Immature natural killer cell (primary cell): ENCODE measurements around the gene SMAD3. TPM values are rescaled to one million over a fixed set of nuclear protein-coding genes. Genes with fewer than 3 reads are reported as not detected.

Source experiments
- DNase-seq, 3 donors: peaks; one replicate each; pipeline ENCODE4 v3.0.0; 2022; ENCODE audit warnings: mixed read lengths in 1 of 3
- H3K27ac Mint-ChIP-seq, 6 donors: one replicate each; pipeline ENCODE4 v1.8.0; 2020; ENCODE audit warnings: mixed read lengths in 6 of 6, mild to moderate bottlenecking in 5 of 6, inconsistent platforms in 4 of 6, moderate library complexity in 3 of 6
- H3K27me3 Mint-ChIP-seq, 3 donors: one replicate each; pipeline ENCODE4 v1.8.0; 2020 to 2021; ENCODE audit warnings: low read depth in 3 of 3, mild to moderate bottlenecking in 3 of 3, mixed read lengths in 3 of 3, moderate library complexity in 3 of 3, inconsistent platforms in 1 of 3
- H3K36me3 Mint-ChIP-seq, 3 donors: one replicate each; pipeline ENCODE4 v1.8.0; 2020; ENCODE audit warnings: mixed read lengths in 3 of 3, inconsistent platforms in 2 of 3, mild to moderate bottlenecking in 2 of 3
- H3K4me1 Mint-ChIP-seq, 2 donors: one replicate each; pipeline ENCODE4 v1.8.0; 2020; ENCODE audit warnings: inconsistent platforms in 2 of 2, mild to moderate bottlenecking in 2 of 2, mixed read lengths in 2 of 2, moderate library complexity in 1 of 2
- H3K4me3 Mint-ChIP-seq, 5 donors: one replicate each; pipeline ENCODE4 v1.8.0; 2020; ENCODE audit warnings: mild to moderate bottlenecking in 5 of 5, mixed read lengths in 5 of 5, inconsistent platforms in 3 of 5, moderate library complexity in 3 of 5
- H3K9me3 Mint-ChIP-seq, 6 donors: one replicate each; pipeline ENCODE4 v1.8.0; 2020; ENCODE audit warnings: mild to moderate bottlenecking in 6 of 6, mixed read lengths in 6 of 6, inconsistent platforms in 4 of 6, moderate library complexity in 3 of 6
- polyA plus RNA-seq, 3 donors: library from polyadenylated mRNA; unstranded; fragments of 300-500 nt; fragmentation: Illumina TruSeq; gene quantifications; one replicate each; pipeline ENCODE4 v1.2.3, GENCODE V29; 2021

The SMAD3 gene
- polyA plus RNA-seq, 3 donors from 2014 or later = 8.9 to 11.9 (median 10.0) TPM

- H3K4me1 Mint-ChIP-seq = peaks cover 6 to 18% of the 10 kb centered on the region in 2 donors
- H3K27ac Mint-ChIP-seq = peak overlapping the region; percentile 34 to 90 (median 52)
- H3K27me3 Mint-ChIP-seq = peaks cover 3 to 4% (median 4%) of the 10 kb centered on the region in 3 donors
- peaks cover 14 to 33% (median 18%) of the 10 kb centered on the region in 3 donors for H3K36me3 Mint-ChIP-seq
- no peaks in the 10 kb centered on the region for H3K9me3 Mint-ChIP-seq
- no peak overlapping the region for H3K4me3 Mint-ChIP-seq
- no peak for DNase-seq
Observed at GRCh38 chr15:67196672-67197363, 131.4 kb downstream of the SMAD3 start.

GRCh38 chr15:67197364-67197695 lies 131.9 kb downstream of the SMAD3 start:
- H3K4me3 Mint-ChIP-seq = no peak overlapping the region
- peak overlapping the region; percentile 13 to 90 (median 52) for H3K27ac Mint-ChIP-seq
- no peaks in the 10 kb centered on the region for H3K9me3 Mint-ChIP-seq
- H3K36me3 Mint-ChIP-seq = peaks cover 16 to 33% (median 23%) of the 10 kb centered on the region in 3 donors
- H3K27me3 Mint-ChIP-seq = peaks cover 3 to 4% (median 4%) of the 10 kb centered on the region in 3 donors
- no peak for DNase-seq
- peaks cover 6 to 18% of the 10 kb centered on the region in 2 donors for H3K4me1 Mint-ChIP-seq

GRCh38 chr15:67198157-67198754 lies 132.9 kb downstream of the SMAD3 start:
- Mint-ChIP-seq H3K27me3 (peaks cover 3 to 4% (median 4%) of the 10 kb centered on the region in 3 donors), H3K36me3 (peaks cover 23 to 39% (median 29%) of the 10 kb centered on the region in 3 donors), H3K4me3 (no peak overlapping the region), H3K9me3 (no peaks in the 10 kb centered on the region), H3K4me1 (peaks cover 6 to 16% of the 10 kb centered on the region in 2 donors), H3K27ac (peak overlapping the region in 5 of 6 donors; percentile 9 to 63 (median 37))
- DNase-seq = no peak

GRCh38 chr15:67199391-67199790 lies 134.0 kb downstream of the SMAD3 start:
- Mint-ChIP-seq H3K9me3 (no peaks in the 10 kb centered on the region), H3K27me3 (peaks cover 3 to 4% (median 4%) of the 10 kb centered on the region in 3 donors), H3K4me1 (peaks cover 6 to 16% of the 10 kb centered on the region in 2 donors), H3K36me3 (peaks cover 28 to 42% (median 30%) of the 10 kb centered on the region in 3 donors), H3K27ac (peak overlapping the region in 2 of 6 donors; percentile 6 to 9), H3K4me3 (no peak overlapping the region)
- DNase-seq = no peak

GRCh38 chr15:67199881-67200763 lies 134.7 kb downstream of the SMAD3 start:
- Mint-ChIP-seq H3K4me3 (no peak overlapping the region), H3K27me3 (peaks cover 3 to 4% (median 4%) of the 10 kb centered on the region in 3 donors), H3K9me3 (no peaks in the 10 kb centered on the region), H3K4me1 (peaks cover 6 to 16% of the 10 kb centered on the region in 2 donors), H3K27ac (peak overlapping the region in 1 of 6 donors; percentile 21), H3K36me3 (peaks cover 30 to 47% (median 32%) of the 10 kb centered on the region in 3 donors)
- DNase-seq = no peak

GRCh38 chr15:67201136-67201535 lies 135.7 kb downstream of the SMAD3 start:
- Mint-ChIP-seq H3K27ac (no peak overlapping the region), H3K4me1 (peaks cover 6 to 13% of the 10 kb centered on the region in 2 donors), H3K36me3 (peaks cover 35 to 55% (median 36%) of the 10 kb centered on the region in 3 donors), H3K4me3 (no peak overlapping the region), H3K27me3 (peaks cover 3 to 4% (median 4%) of the 10 kb centered on the region in 3 donors), H3K9me3 (no peaks in the 10 kb centered on the region)
- DNase-seq = no peak

GRCh38 chr15:67202091-67202490 lies 136.7 kb downstream of the SMAD3 start:
- Mint-ChIP-seq H3K4me1 (peaks cover 0 to 9% of the 10 kb centered on the region in 2 donors), H3K9me3 (no peaks in the 10 kb centered on the region), H3K4me3 (no peak overlapping the region), H3K27ac (no peak overlapping the region), H3K27me3 (peaks cover 0 to 2% (median 2%) of the 10 kb centered on the region in 3 donors), H3K36me3 (peaks cover 34 to 53% (median 38%) of the 10 kb centered on the region in 3 donors)
- DNase-seq = no peak

GRCh38 chr15:67202991-67203390 lies 137.6 kb downstream of the SMAD3 start:
- Mint-ChIP-seq H3K36me3 (peaks cover 36 to 60% (median 38%) of the 10 kb centered on the region in 3 donors), H3K4me1 (peaks cover 0 to 3% of the 10 kb centered on the region in 2 donors), H3K27me3 (peaks cover 0 to 2% (median 0%) of the 10 kb centered on the region in 3 donors), H3K27ac (no peak overlapping the region), H3K9me3 (no peaks in the 10 kb centered on the region), H3K4me3 (no peak overlapping the region)
- DNase-seq = no peak

GRCh38 chr15:67207555-67208207 lies 142.3 kb downstream of the SMAD3 start:
- H3K27ac Mint-ChIP-seq = no peak overlapping the region
- no peaks in the 10 kb centered on the region for H3K4me1 Mint-ChIP-seq
- no peak overlapping the region for H3K4me3 Mint-ChIP-seq
- no peaks in the 10 kb centered on the region for H3K27me3 Mint-ChIP-seq
- no peak for DNase-seq
- peaks cover 26 to 50% (median 38%) of the 10 kb centered on the region in 3 donors for H3K36me3 Mint-ChIP-seq
- no peaks in the 10 kb centered on the region for H3K9me3 Mint-ChIP-seq

- Mint-ChIP-seq H3K4me3 (no peak overlapping the region), H3K27me3 (no peaks in the 10 kb centered on the region), H3K9me3 (no peaks in the 10 kb centered on the region), H3K4me1 (no peaks in the 10 kb centered on the region), H3K27ac (no peak overlapping the region), H3K36me3 (peaks cover 22 to 44% (median 31%) of the 10 kb centered on the region in 3 donors)
- DNase-seq = no peak
Observed at GRCh38 chr15:67208396-67208795, 143.0 kb downstream of the SMAD3 start.

- Mint-ChIP-seq H3K27me3 (peaks cover 0 to 3% (median 0%) of the 10 kb centered on the region in 3 donors), H3K9me3 (no peaks in the 10 kb centered on the region), H3K27ac (peak overlapping the region in 1 of 6 donors; percentile 9), H3K36me3 (peaks cover 17 to 29% (median 21%) of the 10 kb centered on the region in 3 donors), H3K4me3 (no peak overlapping the region), H3K4me1 (no peaks in the 10 kb centered on the region)
- DNase-seq = no peak
Observed at GRCh38 chr15:67210555-67211168, 145.3 kb downstream of the SMAD3 start.

- no peak overlapping the region for H3K27ac Mint-ChIP-seq
- no peak for DNase-seq
- no peaks in the 10 kb centered on the region for H3K9me3 Mint-ChIP-seq
- H3K27me3 Mint-ChIP-seq = peaks cover 0 to 3% (median 0%) of the 10 kb centered on the region in 3 donors
- peaks cover 17 to 24% (median 23%) of the 10 kb centered on the region in 3 donors for H3K36me3 Mint-ChIP-seq
- H3K4me1 Mint-ChIP-seq = no peaks in the 10 kb centered on the region
- H3K4me3 Mint-ChIP-seq = no peak overlapping the region
Observed at GRCh38 chr15:67212684-67213367, 147.4 kb downstream of the SMAD3 start.
